Parathyroid adenoma (tissue), 2 donors: ENCODE measurements around the gene ITSN1.
"Not testable (repeated sequence)": the region's sequence is repeated elsewhere in the genome, so short reads cannot be mapped to it uniquely, and the experiment has no call there.

Source experiments
- H2AFZ ChIP-seq: fragments of 300-600 bp; sonication (generic); one replicate; pipeline ENCODE4 v1.7.0; 2017; ENCODE audit warnings: antibody characterized with exemption, mild to moderate bottlenecking
- H3K27ac ChIP-seq: fragments of 300-600 bp; sonication (generic); one replicate; pipeline ENCODE4 v1.7.0; 2017
- H3K27me3 ChIP-seq: fragments of 300-600 bp; sonication (generic); one replicate; pipeline ENCODE4 v1.7.0; 2017; ENCODE audit warnings: low read length; ENCODE audit not compliant: control insufficient read depth, insufficient read depth
- H3K36me3 ChIP-seq: fragments of 300-600 bp; sonication (generic); one replicate; pipeline ENCODE4 v1.7.0; 2017; ENCODE audit warnings: low read length; ENCODE audit not compliant: control insufficient read depth, insufficient read depth
- H3K4me1 ChIP-seq: fragments of 300-600 bp; sonication (generic); one replicate; pipeline ENCODE4 v1.7.0; 2017; ENCODE audit warnings: control low read depth
- H3K4me2 ChIP-seq: fragments of 300-600 bp; sonication (generic); one replicate; pipeline ENCODE4 v1.7.0; 2017; ENCODE audit warnings: low read length
- H3K4me3 ChIP-seq: fragments of 300-600 bp; sonication (generic); one replicate; pipeline ENCODE4 v1.7.0; 2017; ENCODE audit warnings: low read depth, low read length
- H3K79me2 ChIP-seq: fragments of 300-600 bp; sonication (generic); one replicate; pipeline ENCODE4 v1.7.0; 2017; ENCODE audit warnings: control low read depth
- H3K9ac ChIP-seq: fragments of 300-600 bp; sonication (generic); one replicate; pipeline ENCODE4 v1.7.0; 2017; ENCODE audit warnings: mild to moderate bottlenecking
- H3K9me3 ChIP-seq: fragments of 300-600 bp; sonication (generic); one replicate; pipeline ENCODE4 v1.7.0; 2017; ENCODE audit warnings: low read length; ENCODE audit not compliant: control insufficient read depth
- CTCF ChIP-seq: fragments of 300-600 bp; sonication (generic); IDR thresholded peaks from one replicate; pipeline ENCODE4 v1.7.0; 2017; ENCODE audit warnings: antibody characterized with exemption, mild to moderate bottlenecking
- donor health status: primary hyperparathyroidism.

Gene ITSN1

DNA sequence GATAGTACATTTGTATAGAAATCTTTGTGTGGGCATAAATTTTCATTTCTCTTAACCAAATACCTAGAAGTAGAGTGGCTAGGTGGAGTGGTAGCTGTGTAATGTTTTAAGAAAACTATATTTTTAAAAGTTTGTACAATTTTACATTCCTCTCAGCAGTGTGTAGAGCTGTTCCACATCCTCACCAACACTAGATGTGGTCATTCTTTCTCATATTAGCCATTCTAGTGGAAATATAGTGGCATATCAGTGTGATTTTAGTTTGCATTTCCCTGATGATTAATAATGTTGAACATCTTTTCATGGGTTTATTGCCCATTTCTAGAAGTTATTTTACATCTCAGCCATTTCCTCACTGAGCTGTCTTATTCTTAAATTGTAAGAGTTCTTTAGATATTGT lies 65.5 kb downstream of the ITSN1 start:
- H2AFZ ChIP-seq = no peak overlapping the region
- no peak overlapping the region for H3K4me3 ChIP-seq
- peaks cover 3% of the 10 kb centered on the region for H3K79me2 ChIP-seq
- no peak for TF ChIP-seq CTCF
- no peak overlapping the region for H3K27ac ChIP-seq
- H3K4me2 ChIP-seq = no peak overlapping the region
- no peak overlapping the region for H3K9ac ChIP-seq
- no peaks in the 10 kb centered on the region for H3K36me3 ChIP-seq
- no peaks in the 10 kb centered on the region for H3K4me1 ChIP-seq
- H3K27me3 ChIP-seq = no peaks in the 10 kb centered on the region
- H3K9me3 ChIP-seq = no peaks in the 10 kb centered on the region

GRCh38 chr21:33708874-33709273 lies 66.6 kb downstream of the ITSN1 start:
- no peaks in the 10 kb centered on the region for H3K9me3 ChIP-seq
- no peak overlapping the region for H3K27ac ChIP-seq

DNA sequence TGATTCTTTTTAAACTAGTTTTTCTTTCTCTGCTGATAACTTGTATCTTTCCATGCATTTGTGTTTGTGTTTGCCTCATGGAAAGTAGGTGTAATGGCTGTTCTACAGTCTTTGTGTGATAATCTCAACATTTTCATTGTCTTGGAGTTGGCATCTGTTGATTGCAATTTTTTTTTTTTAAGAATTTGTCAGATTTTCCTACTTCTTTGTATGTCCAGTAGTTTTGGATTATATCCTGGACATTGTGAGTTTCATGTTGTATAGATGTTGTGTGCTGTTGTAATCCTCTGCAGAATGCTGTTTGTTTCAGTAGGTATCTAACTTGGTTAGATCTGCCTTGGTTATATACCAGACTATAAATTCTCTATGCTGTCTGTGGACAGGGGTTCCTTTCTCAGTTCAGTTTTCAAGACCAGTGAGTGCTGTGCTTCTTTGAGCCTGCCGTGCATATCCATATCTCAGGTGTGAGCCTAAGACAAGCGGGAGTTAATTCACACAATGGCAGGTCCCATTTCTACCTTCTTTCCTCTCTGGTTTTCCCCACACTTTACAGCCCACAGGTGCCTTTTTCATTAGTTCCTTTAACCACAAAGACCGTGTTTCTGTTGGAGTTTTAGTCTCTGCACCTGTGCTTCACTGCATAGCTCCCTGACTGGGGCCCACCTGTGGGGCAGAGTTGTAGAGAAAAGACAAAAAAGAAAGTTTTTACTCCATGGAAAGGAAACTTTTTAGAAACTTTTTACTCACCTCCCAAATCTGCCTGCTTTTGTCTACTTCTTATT lies 69.9 kb downstream of the ITSN1 start:
- no peak overlapping the region for H3K27ac ChIP-seq
- no peak for TF ChIP-seq CTCF

More at GRCh38 chr21:33708874-33709273, 66.6 kb downstream of the ITSN1 start:
- H3K79me2 ChIP-seq = peaks cover 3% of the 10 kb centered on the region
- H3K9ac ChIP-seq = no peak overlapping the region
- H3K4me1 ChIP-seq = no peaks in the 10 kb centered on the region
- no peak overlapping the region for H2AFZ ChIP-seq
- no peaks in the 10 kb centered on the region for H3K27me3 ChIP-seq
- H3K4me2 ChIP-seq = no peak overlapping the region
- no peak overlapping the region for H3K4me3 ChIP-seq
- no peaks in the 10 kb centered on the region for H3K36me3 ChIP-seq
- no peak for TF ChIP-seq CTCF

DNA sequence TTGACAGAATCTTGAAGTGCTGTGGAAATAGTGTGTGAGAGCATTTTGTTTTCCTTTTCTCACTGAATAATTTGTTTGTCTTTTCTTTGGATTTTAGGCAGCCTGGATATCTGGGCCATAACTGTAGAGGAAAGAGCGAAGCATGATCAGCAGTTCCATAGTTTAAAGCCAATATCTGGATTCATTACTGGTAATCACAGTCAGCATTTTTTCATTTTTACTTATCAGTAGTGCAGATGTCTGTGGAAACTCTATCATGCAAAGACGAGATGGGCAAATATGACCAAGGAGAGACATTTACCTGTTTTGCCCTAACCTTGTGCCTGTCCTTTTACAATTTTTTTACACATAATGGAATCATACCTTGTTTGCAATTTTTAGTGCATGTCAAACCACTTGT lies 78.8 kb downstream of the ITSN1 start:
- no peak overlapping the region for H3K9ac ChIP-seq

More for the DNA sequence above, 69.9 kb downstream of the ITSN1 start:
- Histone ChIP-seq H3K4me2 (no peak overlapping the region), H3K27me3 (no peaks in the 10 kb centered on the region), H3K79me2 (no peaks in the 10 kb centered on the region), H3K9ac (no peak overlapping the region), H3K4me3 (no peak overlapping the region), H3K9me3 (no peaks in the 10 kb centered on the region), H3K4me1 (no peaks in the 10 kb centered on the region), H2AFZ (no peak overlapping the region), H3K36me3 (no peaks in the 10 kb centered on the region)

DNA sequence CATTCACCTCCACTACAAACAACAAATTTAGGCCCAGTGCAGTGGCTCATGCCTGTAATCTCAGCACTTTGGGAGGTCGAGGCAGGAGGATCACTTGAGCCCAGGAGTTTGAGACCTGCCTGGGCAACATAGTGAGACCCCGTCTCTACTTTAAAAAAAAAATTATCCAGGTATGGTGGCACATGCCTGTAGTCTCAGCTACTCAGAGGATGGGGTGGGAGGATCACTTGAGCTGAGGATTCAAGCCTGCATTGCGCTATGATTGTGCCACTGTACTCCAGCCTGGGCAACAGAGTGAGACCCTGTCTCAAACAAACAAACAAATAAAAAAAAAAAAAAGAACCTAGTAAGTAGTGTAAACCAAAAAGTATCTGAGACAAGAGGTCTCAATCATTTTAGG lies 86.8 kb downstream of the ITSN1 start:
- not testable (repeated sequence) for H3K4me2 ChIP-seq, H3K27me3 ChIP-seq, H3K4me1 ChIP-seq, H3K27ac ChIP-seq, H3K9me3 ChIP-seq, H3K79me2 ChIP-seq, H3K9ac ChIP-seq, H3K36me3 ChIP-seq, H2AFZ ChIP-seq, H3K4me3 ChIP-seq

More for the DNA sequence above, 78.8 kb downstream of the ITSN1 start:
- Histone ChIP-seq H3K4me1 (no peaks in the 10 kb centered on the region), H3K4me3 (no peak overlapping the region), H3K27ac (no peak overlapping the region), H2AFZ (no peak overlapping the region), H3K9me3 (no peaks in the 10 kb centered on the region), H3K36me3 (no peaks in the 10 kb centered on the region), H3K4me2 (no peak overlapping the region), H3K27me3 (no peaks in the 10 kb centered on the region), H3K79me2 (no peaks in the 10 kb centered on the region)
- TF ChIP-seq CTCF = no peak
